Parathyroid adenoma (tissue), 2 donors: ENCODE results near the gene CKLF.

ENCODE experiments used
- H2AFZ ChIP-seq: fragments of 300-600 bp; sonication (generic); one replicate; pipeline ENCODE4 v1.7.0; 2017; ENCODE audit warnings: antibody characterized with exemption, mild to moderate bottlenecking
- H3K27ac ChIP-seq: fragments of 300-600 bp; sonication (generic); one replicate; pipeline ENCODE4 v1.7.0; 2017
- H3K27me3 ChIP-seq: fragments of 300-600 bp; sonication (generic); one replicate; pipeline ENCODE4 v1.7.0; 2017; ENCODE audit warnings: low read length; ENCODE audit not compliant: control insufficient read depth, insufficient read depth
- H3K36me3 ChIP-seq: fragments of 300-600 bp; sonication (generic); one replicate; pipeline ENCODE4 v1.7.0; 2017; ENCODE audit warnings: low read length; ENCODE audit not compliant: control insufficient read depth, insufficient read depth
- H3K4me1 ChIP-seq: fragments of 300-600 bp; sonication (generic); one replicate; pipeline ENCODE4 v1.7.0; 2017; ENCODE audit warnings: control low read depth
- H3K4me2 ChIP-seq: fragments of 300-600 bp; sonication (generic); one replicate; pipeline ENCODE4 v1.7.0; 2017; ENCODE audit warnings: low read length
- H3K4me3 ChIP-seq: fragments of 300-600 bp; sonication (generic); one replicate; pipeline ENCODE4 v1.7.0; 2017; ENCODE audit warnings: low read depth, low read length
- H3K79me2 ChIP-seq: fragments of 300-600 bp; sonication (generic); one replicate; pipeline ENCODE4 v1.7.0; 2017; ENCODE audit warnings: control low read depth
- H3K9ac ChIP-seq: fragments of 300-600 bp; sonication (generic); one replicate; pipeline ENCODE4 v1.7.0; 2017; ENCODE audit warnings: mild to moderate bottlenecking
- H3K9me3 ChIP-seq: fragments of 300-600 bp; sonication (generic); one replicate; pipeline ENCODE4 v1.7.0; 2017; ENCODE audit warnings: low read length; ENCODE audit not compliant: control insufficient read depth
- TF ChIP-seq, protein P1 (sequence below): fragments of 300-600 bp; sonication (generic); IDR thresholded peaks from one replicate; pipeline ENCODE4 v1.7.0; 2017; ENCODE audit warnings: antibody characterized with exemption, mild to moderate bottlenecking
- donor health status: primary hyperparathyroidism.

The CKLF gene

GRCh38 chr16:66574531-66574930 is 22.2 kb downstream of the CKLF start:
- H3K4me3 ChIP-seq: no peak overlapping the region
- H3K27ac ChIP-seq: no peak overlapping the region
- no peak overlapping the region for H3K4me2 ChIP-seq
- H2AFZ ChIP-seq: no peak overlapping the region
- no peaks in the 10 kb centered on the region for H3K9me3 ChIP-seq
- H3K9ac ChIP-seq: no peak overlapping the region
- H3K79me2 ChIP-seq: no peaks in the 10 kb centered on the region
- H3K36me3 ChIP-seq: no peaks in the 10 kb centered on the region
- TF ChIP-seq, protein P1, sequence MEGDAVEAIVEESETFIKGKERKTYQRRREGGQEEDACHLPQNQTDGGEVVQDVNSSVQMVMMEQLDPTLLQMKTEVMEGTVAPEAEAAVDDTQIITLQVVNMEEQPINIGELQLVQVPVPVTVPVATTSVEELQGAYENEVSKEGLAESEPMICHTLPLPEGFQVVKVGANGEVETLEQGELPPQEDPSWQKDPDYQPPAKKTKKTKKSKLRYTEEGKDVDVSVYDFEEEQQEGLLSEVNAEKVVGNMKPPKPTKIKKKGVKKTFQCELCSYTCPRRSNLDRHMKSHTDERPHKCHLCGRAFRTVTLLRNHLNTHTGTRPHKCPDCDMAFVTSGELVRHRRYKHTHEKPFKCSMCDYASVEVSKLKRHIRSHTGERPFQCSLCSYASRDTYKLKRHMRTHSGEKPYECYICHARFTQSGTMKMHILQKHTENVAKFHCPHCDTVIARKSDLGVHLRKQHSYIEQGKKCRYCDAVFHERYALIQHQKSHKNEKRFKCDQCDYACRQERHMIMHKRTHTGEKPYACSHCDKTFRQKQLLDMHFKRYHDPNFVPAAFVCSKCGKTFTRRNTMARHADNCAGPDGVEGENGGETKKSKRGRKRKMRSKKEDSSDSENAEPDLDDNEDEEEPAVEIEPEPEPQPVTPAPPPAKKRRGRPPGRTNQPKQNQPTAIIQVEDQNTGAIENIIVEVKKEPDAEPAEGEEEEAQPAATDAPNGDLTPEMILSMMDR: no peak
- no peaks in the 10 kb centered on the region for H3K27me3 ChIP-seq
- H3K4me1 ChIP-seq: no peaks in the 10 kb centered on the region

GRCh38 chr16:66575060-66575459 is 22.7 kb downstream of the CKLF start:
- Histone ChIP-seq H3K4me3 (no peak overlapping the region), H3K4me1 (no peaks in the 10 kb centered on the region), H3K9ac (no peak overlapping the region), H3K27ac (no peak overlapping the region), H3K27me3 (no peaks in the 10 kb centered on the region), H3K9me3 (no peaks in the 10 kb centered on the region), H3K36me3 (no peaks in the 10 kb centered on the region), H3K79me2 (no peaks in the 10 kb centered on the region), H3K4me2 (no peak overlapping the region), H2AFZ (no peak overlapping the region)
- TF ChIP-seq, protein P1: no peak

DNA sequence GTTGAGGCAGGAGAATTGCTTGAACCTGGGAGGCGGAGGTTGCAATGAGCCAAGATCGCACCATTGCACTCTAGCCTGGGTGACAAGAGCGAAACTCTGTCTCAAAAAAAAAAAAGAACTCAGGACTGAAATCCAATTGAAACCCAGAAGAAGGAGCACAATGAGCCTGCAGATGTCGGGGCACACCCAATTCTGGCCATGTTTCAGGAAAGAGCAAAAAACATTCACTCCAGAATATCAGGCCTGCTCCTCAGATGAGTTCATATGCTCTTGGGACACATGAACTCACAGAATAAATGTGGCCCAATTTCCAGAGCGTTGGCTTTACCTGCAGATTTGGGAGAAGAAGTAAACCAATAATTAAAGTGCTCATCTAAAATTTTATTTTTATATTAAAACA is 23.9 kb downstream of the CKLF start:
- H2AFZ ChIP-seq: no peak overlapping the region

GRCh38 chr16:66578651-66579531 is 26.5 kb downstream of the CKLF start, which contains the start of gene CMTM2:
Gene CMTM2, plus strand, starts transcription at chr16:66579463. Its CDS starts 145 bp downstream, at chr16:66579608.
- peaks cover 15% of the 10 kb centered on the region for H3K4me1 ChIP-seq
- no peak within 1 kb of the TSS for H3K4me3 ChIP-seq
- no peak within 1 kb of the TSS for H3K9ac ChIP-seq
- H3K36me3 ChIP-seq: no peaks in the 10 kb centered on the region
- TF ChIP-seq, protein P1: no peak
- H3K27me3 ChIP-seq: no peaks in the 10 kb centered on the region
- no peaks in the 10 kb centered on the region for H3K79me2 ChIP-seq
- no peak within 1 kb of the TSS for H3K4me2 ChIP-seq
- no peak within 1 kb of the TSS for H3K27ac ChIP-seq
- no peak within 1 kb of the TSS for H2AFZ ChIP-seq
- H3K9me3 ChIP-seq: no peaks in the 10 kb centered on the region

More for the DNA sequence above, 23.9 kb downstream of the CKLF start:
- Histone ChIP-seq H3K4me1 (peaks cover 11% of the 10 kb centered on the region), H3K36me3 (no peaks in the 10 kb centered on the region), H3K27me3 (no peaks in the 10 kb centered on the region), H3K9ac (no peak overlapping the region), H3K27ac (no peak overlapping the region), H3K4me2 (no peak overlapping the region), H3K4me3 (no peak overlapping the region), H3K79me2 (no peaks in the 10 kb centered on the region), H3K9me3 (no peaks in the 10 kb centered on the region)
- TF ChIP-seq, protein P1: no peak
